Omental fat pad (tissue), 4 donors: Measurements from ENCODE around the gene CAMK2B. TPM values are rescaled to one million over a fixed set of nuclear protein-coding genes. Genes with fewer than 3 reads are reported as not detected.

ENCODE experiments used
- ATAC-seq: fragments of 150-250 bp; one replicate; pipeline ENCODE4 v1.9.1; 2016; ENCODE audit warnings: mild to moderate bottlenecking, moderate library complexity; ENCODE audit not compliant: low FRiP score
- DNase-seq: peaks from one replicate; pipeline ENCODE4 v3.0.0-alpha.2; 2019; ENCODE audit warnings: low spot score
- CTCF ChIP-seq, 3 donors: fragments of 450-650 bp; IDR thresholded peaks; one replicate each; pipeline ENCODE4 v1.5.1; 2016 to 2017; ENCODE audit warnings: antibody characterized with exemption in 3 of 3, mild to moderate bottlenecking in 3 of 3, moderate library complexity in 2 of 3
- total RNA-seq, 4 donors: library from RNA; depleted of rRNA; stranded (reverse); fragments of >200 nt; gene quantifications; one replicate each; pipeline ENCODE4 v1.1.0, GENCODE V29; 2016

CAMK2B gene
- total RNA-seq, 4 donors from 2014 or later = 0.48 TPM; not detected in 3

GRCh38 chr7:44291066-44291732 is 34.2 kb downstream of the CAMK2B start:
- DNase-seq (peak; percentile 14), ATAC-seq (no peak)
- no peak for TF ChIP-seq CTCF (IDR thresholded peaks at IDR 0.05)

GRCh38 chr7:44290252-44290620 is 35.2 kb downstream of the CAMK2B start:
- TF ChIP-seq CTCF (IDR thresholded peaks at IDR 0.05) = no peak
- DNase-seq = peak; percentile 5
- ATAC-seq = no peak

- DNase-seq (peak; percentile 12), ATAC-seq (no peak)
- TF ChIP-seq CTCF (IDR thresholded peaks at IDR 0.05) = no peak
Observed at GRCh38 chr7:44289341-44290251, 35.8 kb downstream of the CAMK2B start.

GRCh38 chr7:44288811-44289340 is 36.5 kb downstream of the CAMK2B start:
- DNase-seq = peak; percentile 10

GRCh38 chr7:44288381-44288685 is 37.1 kb downstream of the CAMK2B start:
- no peak for TF ChIP-seq CTCF (IDR thresholded peaks at IDR 0.05)
- ATAC-seq = no peak
- DNase-seq = peak; percentile 8

More at GRCh38 chr7:44288811-44289340, 36.5 kb downstream of the CAMK2B start:
- ATAC-seq = no peak
- TF ChIP-seq CTCF (IDR thresholded peaks at IDR 0.05) = no peak

- peak; percentile 4 for DNase-seq
Observed at GRCh38 chr7:44287488-44288380, 37.7 kb downstream of the CAMK2B start.

More at GRCh38 chr7:44287488-44288380, 37.7 kb downstream of the CAMK2B start:
- no peak for TF ChIP-seq CTCF (IDR thresholded peaks at IDR 0.05)
- no peak for ATAC-seq
